K562 (cell line): ENCODE measurements around the gene LENG9. TPM values are rescaled to one million over a fixed set of nuclear protein-coding genes. Genes with fewer than 3 reads are reported as not detected.
A peak's percentile ranks its signal among the peaks of the same experiment; 100 is the strongest.

Source experiments
- ARID4B ChIP-seq: sonication (generic); formaldehyde crosslinking; IDR thresholded peaks from 2 replicates; pipeline ENCODE4 v1.8.0; 2022; ENCODE audit warnings: mild to moderate bottlenecking, missing genetic modification reagents
- ASH1L ChIP-seq: fragments of 450-650 bp; IDR thresholded peaks from 2 replicates; pipeline ENCODE4 v1.6.1; 2018; ENCODE audit warnings: borderline replicate concordance, mild to moderate bottlenecking, low read depth; ENCODE audit not compliant: partially characterized antibody
- ATF6 ChIP-seq: sonication (generic); formaldehyde crosslinking; IDR thresholded peaks from 2 replicates; pipeline ENCODE4 v1.4.0; 2020; ENCODE audit warnings: mild to moderate bottlenecking, missing genetic modification reagents
- CREM ChIP-seq: IDR thresholded peaks from 2 replicates; pipeline ENCODE4 v1.6.1; 2014; ENCODE audit warnings: antibody characterized with exemption, low read depth
- GABPA ChIP-seq: fragments of 200-800 bp; sonication (Bioruptor generic); conservative IDR thresholded peaks from 2 replicates; pipeline ENCODE4 v1.6.1; 2016; ENCODE audit warnings: low read depth, missing genetic modification characterization, missing compliant biosample characterization
- KLF1 ChIP-seq: fragments of 450-650 bp; IDR thresholded peaks from 2 replicates; pipeline ENCODE4 v1.6.1; 2016; ENCODE audit warnings: missing genetic modification characterization, missing compliant biosample characterization
- NFIX ChIP-seq: fragments of 250-450 bp; sonication (Bioruptor Pico); IDR thresholded peaks from 2 replicates; pipeline ENCODE4 v1.4.0; 2020; ENCODE audit warnings: low read depth, mild to moderate bottlenecking, moderate library complexity
- NFYB ChIP-seq: IDR thresholded peaks from 2 replicates; pipeline ENCODE4 v1.6.1; 2011; ENCODE audit warnings: mild to moderate bottlenecking, moderate library complexity; ENCODE audit not compliant: insufficient read length; ENCODE audit errors: extremely low read depth
- NR2C2 ChIP-seq, 2 experiments: fragments of 200-800 bp in 1 of 2; sonication (Bioruptor generic) in 1 of 2; sonication (generic) in 1 of 2; formaldehyde crosslinking in 1 of 2; IDR thresholded peaks; 2 replicates each; pipeline versions ENCODE4 v1.6.1 to v1.8.0; 2016 to 2022; ENCODE audit warnings: mild to moderate bottlenecking in 1 of 2, missing compliant biosample characterization in 1 of 2, missing genetic modification characterization in 1 of 2, missing genetic modification reagents in 1 of 2
- POLR2AphosphoS5 ChIP-seq: IDR thresholded peaks from 2 replicates; pipeline ENCODE4 v1.6.1; 2011; ENCODE audit warnings: mild to moderate bottlenecking, low read depth, low read length, moderate library complexity; ENCODE audit not compliant: control insufficient read depth, insufficient read depth
- RBM14 ChIP-seq: fragments of 200-400 bp; formaldehyde crosslinking; IDR thresholded peaks from 2 replicates; pipeline ENCODE4 v1.6.1; 2018; ENCODE audit warnings: low read depth, mild to moderate bottlenecking, low read length, moderate library complexity, borderline replicate concordance; ENCODE audit not compliant: insufficient read depth
- TARDBP ChIP-seq: fragments of 450-650 bp; IDR thresholded peaks from 2 replicates; pipeline ENCODE4 v1.6.1; 2016
- TEAD4 ChIP-seq, 2 experiments: sonication (generic) in 1 of 2; formaldehyde crosslinking in 1 of 2; IDR thresholded peaks; 2 replicates each; pipeline versions ENCODE4 v1.6.1 to v1.8.0; 2012 to 2022; ENCODE audit warnings: borderline replicate concordance in 1 of 2, inconsistent platforms in 1 of 2, low read length in 1 of 2, mild to moderate bottlenecking in 1 of 2, missing genetic modification reagents in 1 of 2
- U2AF1 ChIP-seq: fragments of 200-400 bp; formaldehyde crosslinking; optimal IDR thresholded peaks from 2 replicates; pipeline ENCODE3; 2017; ENCODE audit warnings: mild to moderate bottlenecking, low read depth, low read length, moderate library complexity
- ZFPM2 ChIP-seq: fragments of 250-450 bp; sonication (Bioruptor Pico); IDR thresholded peaks from 2 replicates; pipeline ENCODE4 v1.5.1; 2022; ENCODE audit warnings: mild to moderate bottlenecking
- ZNF224 ChIP-seq: sonication (generic); formaldehyde crosslinking; IDR thresholded peaks from 2 replicates; pipeline ENCODE4 v1.8.0; 2022; ENCODE audit warnings: mild to moderate bottlenecking, missing genetic modification reagents
- ZNF263 ChIP-seq: sonication (generic); formaldehyde crosslinking; IDR thresholded peaks from 2 replicates; pipeline ENCODE4 v1.8.0; 2022; ENCODE audit warnings: mild to moderate bottlenecking, missing genetic modification reagents, borderline replicate concordance
- ZNF589 ChIP-seq: fragments of 200-800 bp; sonication (Bioruptor generic); IDR thresholded peaks from 2 replicates; pipeline ENCODE4 v1.6.1; 2016; ENCODE audit warnings: low read depth, missing genetic modification characterization, missing compliant biosample characterization
- polyA plus RNA-seq, 8 experiments: library from polyadenylated mRNA; depleted of rRNA in 4 of 8; stranded (reverse) in 5 of 8; unstranded in 3 of 8; fragments of >200 nt; fragmentation: Nextera tagmentation in 2 of 8; fragmentation: Illumina TruSeq in 1 of 8; extraction: Ambion mirVana in 2 of 8; extraction: Trizol in 1 of 8; gene quantifications; 2 replicates each; pipeline versions ENCODE4 v1.2.1 to v1.2.3, GENCODE V29; 2011 to 2014; ENCODE audit warnings: inconsistent platforms in 1 of 8, missing spikeins in 1 of 8
- total RNA-seq, 7 experiments: library from RNA; depleted of rRNA in 6 of 7; stranded (reverse); fragments of >200 nt in 6 of 7; fragmentation: Illumina TruSeq in 2 of 7; extraction: Trizol in 2 of 7; gene quantifications; 2 replicates each; pipeline versions ENCODE4 v1.2.1 to v1.2.3, GENCODE V29; 2011 to 2021; ENCODE audit warnings: low replicate concordance in 1 of 7

LENG9 gene
- total and polyA plus RNA-seq, 9 of the 15 experiments (the other 6 are each of a cell fraction or from before 2014, with no cell fraction given), result 0.06 to 0.64 (median 0.33) TPM; not detected in 1

- TF ChIP-seq ATF6 (CRISPR knock-in tag) (peak; percentile 88; the same call in 1 of the 2 replicates), NFYB (peak; percentile 91), ZNF263 (CRISPR knock-in tag) (peak; percentile 34; the same call in 1 of the 2 replicates), NR2C2 (CRISPR knock-in tag; IDR thresholded peaks at IDR 0.05) (peak; percentile 46; the same call in 1 of the 2 replicates), NR2C2 (tag; IDR thresholded peaks at IDR 0.05) (peak; percentile 60; the same call in 1 of the 2 replicates), TEAD4 (IDR thresholded peaks at IDR 0.05; ENCODE audit: low read length) (no peak), TEAD4 (CRISPR knock-in tag; IDR thresholded peaks at IDR 0.05; ENCODE audit: borderline replicate concordance) (no peak), GABPA (peak; percentile 91), TARDBP (peak; percentile 60; the same call in 1 of the 2 replicates), U2AF1 (peak; percentile 77), ZNF589 (CRISPR knock-in tag) (0 out of 2 replicates have a peak, but pooled peaks have one; percentile 50), NFIX (CRISPR knock-in tag) (no peak), ARID4B (CRISPR knock-in tag) (peak; percentile 81), CREM (peak; percentile 97), RBM14 (no peak), KLF1 (tag) (peak; percentile 95), ZNF224 (0 out of 2 replicates have a peak, but pooled peaks have one; percentile 64), POLR2AphosphoS5 (peak; percentile 78), ASH1L (peak; percentile 60), ZFPM2 (CRISPR knock-in tag) (no peak)
Observed at GRCh38 chr19:54448774-54449700, 14.5 kb downstream of the LENG9 start, which contains the start of gene LENG8 (continued).
